HEK293T (cell line): ENCODE results near the gene BARX2.

Experiments
- FOXA1 ChIP-seq: fragments of 450-650 bp; IDR thresholded peaks from 2 replicates; pipeline ENCODE4 v1.6.1; 2016; ENCODE audit warnings: mild to moderate bottlenecking
- FOXK2 ChIP-seq: fragments of 450-650 bp; IDR thresholded peaks from 2 replicates; pipeline ENCODE4 v1.6.1; 2016; ENCODE audit warnings: mild to moderate bottlenecking
- LEF1 ChIP-seq: fragments of 450-650 bp; IDR thresholded peaks from 2 replicates; pipeline ENCODE4 v1.6.1; 2017; ENCODE audit warnings: mild to moderate bottlenecking, borderline replicate concordance
- SUZ12 ChIP-seq: fragments of 450-650 bp; IDR thresholded peaks from 2 replicates; pipeline ENCODE4 v1.6.1; 2016; ENCODE audit warnings: mild to moderate bottlenecking
- TARDBP ChIP-seq: fragments of 450-650 bp; IDR thresholded peaks from 2 replicates; pipeline ENCODE4 v1.6.1; 2016
- ZNF384 ChIP-seq: fragments of 450-650 bp; IDR thresholded peaks from 2 replicates; pipeline ENCODE4 v1.6.1; 2016
- TF ChIP-seq, protein P1 (sequence below): fragments of 450-650 bp; IDR thresholded peaks from 2 replicates; pipeline ENCODE4 v1.6.1; 2016

DNA sequence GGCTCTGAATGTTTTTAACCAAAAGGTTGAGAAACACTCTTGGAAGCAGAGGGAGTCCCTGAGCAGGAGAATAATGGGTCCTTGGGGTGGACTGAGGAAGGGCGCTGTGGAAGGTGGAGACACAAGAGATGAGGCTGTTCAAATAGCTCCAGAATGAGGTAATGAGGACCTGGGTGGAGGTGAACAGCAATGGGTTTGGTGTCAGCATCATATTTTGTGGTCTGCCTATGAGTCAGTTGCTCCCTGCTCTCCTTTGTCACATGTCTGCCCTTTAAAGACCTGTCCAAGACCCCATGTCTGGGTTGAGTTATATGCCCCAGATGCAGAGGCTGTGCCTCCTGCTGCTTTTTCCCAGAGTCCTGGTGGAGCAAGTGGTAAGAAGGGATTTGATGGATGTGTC lies 113.6 kb downstream of the BARX2 start:
- TF ChIP-seq LEF1 (no peak), FOXK2 (no peak), SUZ12 (no peak), ZNF384 (no peak), FOXA1 (no peak), TARDBP (no peak)
- TF ChIP-seq, protein P1, sequence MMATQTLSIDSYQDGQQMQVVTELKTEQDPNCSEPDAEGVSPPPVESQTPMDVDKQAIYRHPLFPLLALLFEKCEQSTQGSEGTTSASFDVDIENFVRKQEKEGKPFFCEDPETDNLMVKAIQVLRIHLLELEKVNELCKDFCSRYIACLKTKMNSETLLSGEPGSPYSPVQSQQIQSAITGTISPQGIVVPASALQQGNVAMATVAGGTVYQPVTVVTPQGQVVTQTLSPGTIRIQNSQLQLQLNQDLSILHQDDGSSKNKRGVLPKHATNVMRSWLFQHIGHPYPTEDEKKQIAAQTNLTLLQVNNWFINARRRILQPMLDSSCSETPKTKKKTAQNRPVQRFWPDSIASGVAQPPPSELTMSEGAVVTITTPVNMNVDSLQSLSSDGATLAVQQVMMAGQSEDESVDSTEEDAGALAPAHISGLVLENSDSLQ: no peak
